GM23338 (cell line): ENCODE measurements around the gene RAB27B. TPM values are rescaled to one million over a fixed set of nuclear protein-coding genes. Genes with fewer than 3 reads are reported as not detected.

Experiments
- ATAC-seq: fragments of 200-7000 bp; cut with Tn5 transposase; 3 replicates; pipeline ENCODE4 v1.9.1; 2020
- DNase-seq: peaks from one replicate; pipeline ENCODE4 v3.0.0-alpha.2; 2015; ENCODE audit warnings: low spot score
- H2AFZ ChIP-seq: fragments of 200-600 bp; sonication (generic); 2 replicates; pipeline ENCODE4 v1.8.0; 2016; ENCODE audit warnings: antibody characterized with exemption, mild to moderate bottlenecking, moderate library complexity
- H3F3A ChIP-seq: fragments of 200-600 bp; sonication (generic); replicated peaks from 2 replicates; pipeline ENCODE4 v1.8.0; 2017; ENCODE audit warnings: antibody characterized with exemption, mixed run types, low read depth
- H3K27ac ChIP-seq: fragments of 200-600 bp; sonication (generic); 2 replicates; pipeline ENCODE4 v1.6.1; 2016; ENCODE audit warnings: low read depth
- H3K27me3 ChIP-seq: fragments of 200-600 bp; sonication (generic); 2 replicates; pipeline ENCODE4 v1.8.0; 2016; ENCODE audit warnings: mild to moderate bottlenecking, mixed run types, moderate library complexity; ENCODE audit not compliant: insufficient read depth
- H3K36me3 ChIP-seq: fragments of 200-600 bp; sonication (generic); 2 replicates; pipeline ENCODE4 v1.8.0; 2016; ENCODE audit warnings: mild to moderate bottlenecking; ENCODE audit not compliant: insufficient read depth
- H3K4me1 ChIP-seq: fragments of 200-600 bp; sonication (generic); 2 replicates; pipeline ENCODE4 v1.8.0; 2016; ENCODE audit warnings: mild to moderate bottlenecking, moderate library complexity; ENCODE audit not compliant: insufficient read depth
- H3K4me2 ChIP-seq: fragments of 200-600 bp; sonication (generic); 2 replicates; pipeline ENCODE4 v1.7.1; 2017; ENCODE audit warnings: mixed run types
- H3K4me3 ChIP-seq: fragments of 200-600 bp; sonication (generic); 2 replicates; pipeline ENCODE4 v1.6.1; 2016; ENCODE audit warnings: mixed run types
- H3K79me2 ChIP-seq: fragments of 200-600 bp; sonication (generic); replicated peaks from 2 replicates; pipeline ENCODE4 v1.8.0; 2017; ENCODE audit warnings: mild to moderate bottlenecking; ENCODE audit not compliant: insufficient read depth
- H3K9me2 ChIP-seq: fragments of 200-600 bp; sonication (generic); 2 replicates; pipeline ENCODE4 v1.8.0; 2017; ENCODE audit not compliant: insufficient read depth
- H4K20me1 ChIP-seq: fragments of 200-600 bp; sonication (generic); replicated peaks from 2 replicates; pipeline ENCODE4 v1.8.0; 2017; ENCODE audit warnings: mild to moderate bottlenecking; ENCODE audit not compliant: insufficient read depth
- H3K27ac Mint-ChIP-seq: 2 replicates; pipeline ENCODE4 v1.8.0; 2020; ENCODE audit warnings: inconsistent platforms, mild to moderate bottlenecking, moderate library complexity, mixed read lengths
- H3K27me3 Mint-ChIP-seq: 3 replicates; pipeline ENCODE4 v1.8.0; 2022; ENCODE audit warnings: low read depth, mild to moderate bottlenecking, moderate library complexity, mixed read lengths, inconsistent platforms; ENCODE audit not compliant: insufficient read depth, poor library complexity
- H3K36me3 Mint-ChIP-seq: 3 replicates; pipeline ENCODE4 v1.8.0; 2021; ENCODE audit warnings: low read depth, mild to moderate bottlenecking, inconsistent platforms, moderate library complexity, mixed read lengths
- H3K4me1 Mint-ChIP-seq: 3 replicates; pipeline ENCODE4 v1.8.0; 2020; ENCODE audit warnings: mild to moderate bottlenecking, inconsistent platforms, mixed read lengths
- H3K4me3 Mint-ChIP-seq: 3 replicates; pipeline ENCODE4 v1.8.0; 2021; ENCODE audit warnings: moderate library complexity, mild to moderate bottlenecking, inconsistent platforms, mixed read lengths
- H3K9me3 Mint-ChIP-seq: 3 replicates; pipeline ENCODE4 v1.8.0; 2020; ENCODE audit warnings: moderate library complexity, mild to moderate bottlenecking, inconsistent platforms, mixed read lengths
- CREB1 ChIP-seq: fragments of 250-450 bp; sonication (Bioruptor Pico); IDR thresholded peaks from 2 replicates; pipeline ENCODE4 v1.5.0; 2020; ENCODE audit warnings: low read depth, mild to moderate bottlenecking, moderate library complexity
- CTCF ChIP-seq, 2 experiments: fragments of 200-600 bp in 1 of 2; sonication (generic) in 1 of 2; conservative IDR thresholded peaks; 2 replicates each; pipeline versions ENCODE4 v1.5.1 to v1.6.1; 2016 to 2017; ENCODE audit warnings: antibody characterized with exemption in 2 of 2, low read depth in 2 of 2, mild to moderate bottlenecking in 2 of 2, moderate library complexity in 1 of 2
- EZH2 ChIP-seq: fragments of 200-600 bp; sonication (generic); IDR thresholded peaks from one replicate; pipeline ENCODE4 v1.8.0; 2017; ENCODE audit warnings: antibody characterized with exemption, mild to moderate bottlenecking, low read depth; ENCODE audit not compliant: unreplicated experiment
- EZH2phosphoT487 ChIP-seq: fragments of 200-600 bp; sonication (generic); IDR thresholded peaks from one replicate; pipeline ENCODE4 v1.8.1; 2018; ENCODE audit warnings: antibody characterized with exemption; ENCODE audit not compliant: unreplicated experiment
- NANOG ChIP-seq: IDR thresholded peaks from 2 replicates; pipeline ENCODE4 v1.6.1; 2016; ENCODE audit warnings: antibody characterized with exemption, borderline replicate concordance
- POLR2AphosphoS5 ChIP-seq: IDR thresholded peaks from 2 replicates; pipeline ENCODE4 v1.6.1; 2016; ENCODE audit warnings: antibody characterized with exemption, low read depth
- REST ChIP-seq: IDR thresholded peaks from one replicate; pipeline ENCODE4 v1.6.1; 2018; ENCODE audit warnings: antibody characterized with exemption; ENCODE audit not compliant: unreplicated experiment
- ZNF114 ChIP-seq: fragments of 250-450 bp; sonication (Bioruptor Pico); IDR thresholded peaks from 2 replicates; pipeline ENCODE4 v1.5.0; 2020; ENCODE audit warnings: mild to moderate bottlenecking, moderate library complexity
- ZNF462 ChIP-seq: fragments of 250-450 bp; sonication (Bioruptor Pico); IDR thresholded peaks from 2 replicates; pipeline ENCODE4 v1.5.0; 2020; ENCODE audit warnings: mild to moderate bottlenecking, moderate library complexity
- polyA plus RNA-seq: library from polyadenylated mRNA; unstranded; fragments of >200 nt; fragmentation: Nextera tagmentation; extraction: Ambion mirVana; gene quantifications from 2 replicates; pipeline ENCODE4 v1.2.1, GENCODE V29; 2016
- total RNA-seq: library from RNA; depleted of rRNA; stranded (reverse); fragments of >200 nt; shearing (Covaris generic); gene quantifications from 2 replicates; pipeline ENCODE4 v1.2.3, GENCODE V29; 2014

The RAB27B gene
- total and polyA plus RNA-seq, 2 experiments from 2014 or later: 0.13 to 0.56 TPM

- no peak overlapping the region for H3K27ac ChIP-seq
- ATAC-seq (no peak), DNase-seq (no peak)
- 0 out of 2 replicates have a peak, but pooled peaks cover 7% of the 10 kb centered on the region for H3K9me2 ChIP-seq
- H3K4me2 ChIP-seq: no peak overlapping the region
- H4K20me1 ChIP-seq: no peaks in the 10 kb centered on the region
- no peaks in the 10 kb centered on the region for H3K79me2 ChIP-seq
- H3K4me1 Mint-ChIP-seq: peaks cover 3% of the 10 kb centered on the region
- TF ChIP-seq EZH2 (no peak), ZNF462 (CRISPR knock-in tag) (no peak), POLR2AphosphoS5 (no peak), EZH2phosphoT487 (no peak)
- no peak overlapping the region for H3K27ac Mint-ChIP-seq
- H3K27me3 ChIP-seq: no peaks in the 10 kb centered on the region
- no peaks in the 10 kb centered on the region for H3F3A ChIP-seq
- H3K4me3 ChIP-seq: no peak overlapping the region
- no peak overlapping the region for H3K4me3 Mint-ChIP-seq
- no peaks in the 10 kb centered on the region for H3K36me3 Mint-ChIP-seq
- H3K27me3 Mint-ChIP-seq: peaks cover 3% of the 10 kb centered on the region
- H3K36me3 ChIP-seq: no peaks in the 10 kb centered on the region
- no peak overlapping the region for H2AFZ ChIP-seq
- H3K4me1 ChIP-seq: 0 out of 2 replicates have a peak, but pooled peaks cover 3% of the 10 kb centered on the region
- no peaks in the 10 kb centered on the region for H3K9me3 Mint-ChIP-seq
Observed at GRCh38 chr18:54918060-54918459, 89.8 kb downstream of the RAB27B start.

GRCh38 chr18:54919412-54919811 is 91.1 kb downstream of the RAB27B start:
- H3K9me3 Mint-ChIP-seq: no peaks in the 10 kb centered on the region
- DNase-seq (no peak), ATAC-seq (no peak)
- Histone ChIP-seq H3K9me2 (0 out of 2 replicates have a peak, but pooled peaks cover 7% of the 10 kb centered on the region), H3K4me1 (0 out of 2 replicates have a peak, but pooled peaks cover 3% of the 10 kb centered on the region), H3F3A (no peaks in the 10 kb centered on the region), H3K36me3 (no peaks in the 10 kb centered on the region), H2AFZ (no peak overlapping the region), H3K4me2 (no peak overlapping the region), H4K20me1 (no peaks in the 10 kb centered on the region), H3K4me3 (no peak overlapping the region), H3K79me2 (no peaks in the 10 kb centered on the region), H3K27ac (no peak overlapping the region), H3K27me3 (no peaks in the 10 kb centered on the region)
- peaks cover 3% of the 10 kb centered on the region for H3K27me3 Mint-ChIP-seq
- H3K27ac Mint-ChIP-seq: no peak overlapping the region
- peaks cover 7% of the 10 kb centered on the region for H3K4me1 Mint-ChIP-seq
- no peak overlapping the region for H3K4me3 Mint-ChIP-seq
- H3K36me3 Mint-ChIP-seq: no peaks in the 10 kb centered on the region
- TF ChIP-seq REST (no peak), ZNF114 (CRISPR knock-in tag) (no peak), CREB1 (CRISPR knock-in tag) (no peak), NANOG (no peak), CTCF (conservative IDR thresholded peaks at IDR 0.05; ENCODE audit: low read depth in 2 of 2) (no peak)
